CD8-positive, alpha-beta memory T cell (primary cell): ENCODE results near the gene GORASP1. TPM values are rescaled to one million over a fixed set of nuclear protein-coding genes. Genes with fewer than 3 reads are reported as not detected.
A peak's percentile ranks its signal among the peaks of the same experiment; 100 is the strongest.

Experiments
- CTCF ChIA-PET: fragments of 350-600 bp; sonication (Branson Sonifier 250); formaldehyde crosslinking; loops from one replicate; lab custom pipeline; 2021; ENCODE audit warnings: antibody characterized with exemption; lab: Charles Lee
- POLR2A ChIA-PET: fragments of 350-600 bp; sonication (Branson Sonifier 250); formaldehyde crosslinking; loops from one replicate; lab custom pipeline; 2021; ENCODE audit warnings: antibody characterized with exemption; lab: Charles Lee
- DNase-seq, 5 donors: peaks; one replicate each; pipeline versions ENCODE4 v3.0.0 to v3.0.0-alpha.2; 2020 to 2022; ENCODE audit warnings: mixed read lengths in 1 of 5
- H3K27ac ChIP-seq: one replicate; pipeline ENCODE4 v1.7.0; 2013; ENCODE audit warnings: low read depth, mild to moderate bottlenecking, low read length, moderate library complexity
- H3K27me3 ChIP-seq: 2 replicates; pipeline ENCODE4 v1.7.0; 2013; ENCODE audit warnings: low read length, mild to moderate bottlenecking; ENCODE audit not compliant: insufficient read depth, poor library complexity, severe bottlenecking
- H3K36me3 ChIP-seq: 2 replicates; pipeline ENCODE4 v1.7.0; 2013; ENCODE audit warnings: mild to moderate bottlenecking, low read length, moderate library complexity; ENCODE audit not compliant: insufficient read depth
- H3K4me1 ChIP-seq: 2 replicates; pipeline ENCODE4 v1.7.0; 2013; ENCODE audit warnings: mild to moderate bottlenecking, low read length, moderate library complexity; ENCODE audit not compliant: insufficient read depth
- H3K4me3 ChIP-seq: 2 replicates; pipeline ENCODE4 v1.7.0; 2013; ENCODE audit warnings: mild to moderate bottlenecking, low read length
- H3K9me3 ChIP-seq: 2 replicates; pipeline ENCODE4 v1.7.0; 2013; ENCODE audit warnings: mild to moderate bottlenecking, low read length
- H3K27ac Mint-ChIP-seq, 8 donors: one replicate each; pipeline ENCODE4 v1.8.0; 2020 to 2021; ENCODE audit warnings: mixed read lengths in 8 of 8, mild to moderate bottlenecking in 6 of 8, inconsistent platforms in 3 of 8, moderate library complexity in 3 of 8
- H3K27me3 Mint-ChIP-seq, 2 donors: one replicate each; pipeline ENCODE4 v1.8.0; 2020 to 2021; ENCODE audit warnings: mixed read lengths in 2 of 2, mild to moderate bottlenecking in 1 of 2, moderate library complexity in 1 of 2
- H3K36me3 Mint-ChIP-seq, 3 donors: one replicate each; pipeline ENCODE4 v1.8.0; 2020 to 2021; ENCODE audit warnings: mixed read lengths in 3 of 3, inconsistent platforms in 1 of 3, mild to moderate bottlenecking in 1 of 3
- H3K4me1 Mint-ChIP-seq, 3 donors: one replicate each; pipeline ENCODE4 v1.8.0; 2020 to 2021; ENCODE audit warnings: mixed read lengths in 3 of 3, inconsistent platforms in 1 of 3, mild to moderate bottlenecking in 1 of 3
- H3K4me3 Mint-ChIP-seq, 7 donors: one replicate each; pipeline ENCODE4 v1.8.0; 2020 to 2021; ENCODE audit warnings: mixed read lengths in 7 of 7, mild to moderate bottlenecking in 6 of 7, moderate library complexity in 4 of 7, inconsistent platforms in 2 of 7
- H3K9me3 Mint-ChIP-seq, 5 donors: one replicate each; pipeline ENCODE4 v1.8.0; 2020 to 2022; ENCODE audit warnings: mixed read lengths in 5 of 5, mild to moderate bottlenecking in 3 of 5, moderate library complexity in 2 of 5, inconsistent platforms in 1 of 5
- polyA plus RNA-seq: library from polyadenylated mRNA; unstranded; fragments of 300-500 nt; fragmentation: Illumina TruSeq; gene quantifications from one replicate; pipeline ENCODE4 v1.2.3, GENCODE V29; 2021
- total RNA-seq, 2 experiments: library from RNA; stranded (reverse); gene quantifications; one replicate each; pipeline ENCODE4 v1.2.3, GENCODE V29; 2021

GORASP1 gene
- total and polyA plus RNA-seq, 3 experiments from 2014 or later, result 16.9 to 22.8 (median 21.6) TPM

GRCh38 chr3:39127908-39128304, 20.5 kb upstream of the GORASP1 start:
- Mint-ChIP-seq H3K36me3 (no peaks in the 10 kb centered on the region), H3K27me3 (peaks cover 0 to 2% of the 10 kb centered on the region in 2 donors), H3K9me3 (no peaks in the 10 kb centered on the region), H3K4me1 (peaks cover 21 to 29% (median 24%) of the 10 kb centered on the region in 3 donors), H3K27ac (peak overlapping the region in 5 of 8 donors; percentile 1 to 83 (median 21)), H3K4me3 (peak overlapping the region in 4 of 7 donors; percentile 0 to 28 (median 18))
- H3K27me3 ChIP-seq, result no peaks in the 10 kb centered on the region
- H3K4me3 ChIP-seq, result no peak overlapping the region
- POLR2A ChIA-PET, result no interaction called here
- no peaks in the 10 kb centered on the region for H3K36me3 ChIP-seq
- CTCF ChIA-PET, result interaction anchor here (0.7 to 9.6 kb wide), 3 partner anchors 9 to 162 kb away, joined by 3 to 135 read pairs (median 6); no protein-coding TSS in a partner anchor
- DNase-seq, result no peak
- no peak overlapping the region for H3K27ac ChIP-seq
- H3K9me3 ChIP-seq, result no peaks in the 10 kb centered on the region
- H3K4me1 ChIP-seq, result peaks cover 18% of the 10 kb centered on the region

GRCh38 chr3:39127269-39127907, 20.0 kb upstream of the GORASP1 start:
- no peaks in the 10 kb centered on the region for H3K27me3 ChIP-seq
- H3K4me1 ChIP-seq, result peaks cover 18% of the 10 kb centered on the region
- ChIA-PET CTCF (interaction anchor here (0.7 to 9.6 kb wide), 7 partner anchors 9 to 163 kb away, joined by 3 to 135 read pairs (median 6); no protein-coding TSS in a partner anchor), POLR2A (no interaction called here)
- peaks cover 21 to 29% (median 24%) of the 10 kb centered on the region in 3 donors for H3K4me1 Mint-ChIP-seq
- no peaks in the 10 kb centered on the region for H3K9me3 Mint-ChIP-seq
- DNase-seq, result no peak
- peaks cover 0 to 2% of the 10 kb centered on the region in 2 donors for H3K27me3 Mint-ChIP-seq
- no peaks in the 10 kb centered on the region for H3K9me3 ChIP-seq
- H3K27ac Mint-ChIP-seq, result peak overlapping the region in 6 of 8 donors; percentile 1 to 86 (median 40)
- H3K36me3 Mint-ChIP-seq, result no peaks in the 10 kb centered on the region
- no peaks in the 10 kb centered on the region for H3K36me3 ChIP-seq
- H3K4me3 ChIP-seq, result no peak overlapping the region
- peak overlapping the region in 1 of 7 donors; percentile 10 for H3K4me3 Mint-ChIP-seq
- no peak overlapping the region for H3K27ac ChIP-seq

DNA sequence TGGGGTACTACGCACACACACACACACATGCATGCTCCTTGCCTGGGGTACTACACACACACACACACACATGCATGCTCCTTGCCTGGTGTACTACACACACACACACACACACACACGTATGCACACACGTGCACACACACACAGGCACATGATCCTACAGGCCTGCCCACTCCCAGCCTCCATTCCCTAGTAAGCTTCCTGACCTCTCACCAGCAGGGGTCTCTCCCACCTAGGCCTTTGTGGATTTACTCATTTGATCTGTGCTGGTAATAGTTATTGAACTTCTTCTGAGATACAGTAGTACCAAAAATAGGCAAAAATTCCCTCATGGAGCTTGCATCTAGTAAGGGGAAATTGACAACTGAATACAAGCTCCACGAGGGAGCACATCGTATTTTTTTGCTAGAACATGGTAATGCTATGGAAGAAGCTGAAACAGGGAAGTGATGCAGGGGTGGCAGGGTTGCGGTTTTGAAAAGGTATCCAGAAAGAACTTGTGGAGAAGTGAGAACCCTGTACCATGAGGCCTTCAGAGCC, 19.2 kb upstream of the GORASP1 start:
- Mint-ChIP-seq H3K27ac (peak overlapping the region in 2 of 8 donors; percentile 14 to 31), H3K36me3 (no peaks in the 10 kb centered on the region), H3K4me3 (no peak overlapping the region), H3K4me1 (peaks cover 21 to 29% (median 24%) of the 10 kb centered on the region in 3 donors), H3K9me3 (no peaks in the 10 kb centered on the region), H3K27me3 (peaks cover 0 to 2% of the 10 kb centered on the region in 2 donors)
- H3K36me3 ChIP-seq, result no peaks in the 10 kb centered on the region
- no peak overlapping the region for H3K4me3 ChIP-seq
- ChIA-PET CTCF (interaction anchor here (0.7 to 9.6 kb wide), 8 partner anchors 10 to 163 kb away, joined by 3 to 135 read pairs (median 4); no protein-coding TSS in a partner anchor), POLR2A (no interaction called here)
- no peak overlapping the region for H3K27ac ChIP-seq
- H3K9me3 ChIP-seq, result no peaks in the 10 kb centered on the region
- peaks cover 18% of the 10 kb centered on the region for H3K4me1 ChIP-seq
- no peak for DNase-seq
- no peaks in the 10 kb centered on the region for H3K27me3 ChIP-seq

DNA sequence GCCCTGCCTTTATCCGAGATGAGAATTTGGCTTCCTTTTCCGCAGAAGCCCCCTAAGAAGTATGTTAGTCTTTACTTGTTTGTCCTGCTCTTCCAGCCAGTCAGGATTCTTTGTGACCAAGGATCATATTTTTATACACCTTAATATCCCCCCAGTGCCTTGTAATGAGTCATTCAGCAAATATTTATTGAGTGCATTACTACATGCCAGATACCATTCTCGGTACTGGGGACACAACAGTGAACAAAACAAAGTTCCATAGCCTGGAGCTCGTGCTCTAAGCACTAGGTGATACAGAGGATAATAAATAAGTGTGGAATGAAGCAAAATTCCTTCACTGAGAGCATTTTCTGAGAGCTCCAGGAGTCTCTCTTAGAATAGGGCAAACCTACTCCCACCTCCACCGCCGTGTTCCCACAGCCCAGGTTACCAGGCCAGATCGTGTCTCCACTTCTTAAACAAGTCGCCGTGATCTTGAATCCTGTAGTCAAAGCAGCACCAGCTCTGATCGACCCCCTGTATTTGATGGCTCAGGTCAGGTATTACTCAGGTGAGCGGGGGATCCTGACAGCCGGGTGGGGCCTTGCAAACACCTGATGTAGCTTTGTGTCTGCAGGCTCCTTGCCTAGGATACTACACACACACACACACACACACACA, 18.5 kb upstream of the GORASP1 start:
- Histone ChIP-seq H3K4me3 (no peak overlapping the region), H3K36me3 (no peaks in the 10 kb centered on the region), H3K9me3 (no peaks in the 10 kb centered on the region), H3K27ac (no peak overlapping the region), H3K4me1 (peaks cover 18% of the 10 kb centered on the region), H3K27me3 (no peaks in the 10 kb centered on the region)
- Mint-ChIP-seq H3K4me1 (peaks cover 18 to 26% (median 24%) of the 10 kb centered on the region in 3 donors), H3K27me3 (peaks cover 0 to 2% of the 10 kb centered on the region in 2 donors), H3K27ac (peak overlapping the region in 1 of 8 donors; percentile 40), H3K4me3 (no peak overlapping the region), H3K9me3 (no peaks in the 10 kb centered on the region), H3K36me3 (no peaks in the 10 kb centered on the region)
- ChIA-PET CTCF (interaction anchor here (1.0 to 9.6 kb wide), 8 partner anchors 8 to 164 kb away, joined by 3 to 135 read pairs (median 4); no protein-coding TSS in a partner anchor), POLR2A (no interaction called here)
- DNase-seq, result no peak

- H3K4me3 Mint-ChIP-seq, result no peak overlapping the region
- ChIA-PET CTCF (interaction anchor here (1.2 to 9.6 kb wide), 4 partner anchors 9 to 165 kb away, joined by 3 to 135 read pairs (median 4); no protein-coding TSS in a partner anchor), POLR2A (no interaction called here)
- peak overlapping the region in 1 of 8 donors; percentile 8 for H3K27ac Mint-ChIP-seq
- DNase-seq, result no peak
- peaks cover 18% of the 10 kb centered on the region for H3K4me1 ChIP-seq
- H3K27ac ChIP-seq, result no peak overlapping the region
- H3K27me3 ChIP-seq, result no peaks in the 10 kb centered on the region
- no peaks in the 10 kb centered on the region for H3K36me3 ChIP-seq
- H3K36me3 Mint-ChIP-seq, result no peaks in the 10 kb centered on the region
- H3K27me3 Mint-ChIP-seq, result peaks cover 0 to 2% of the 10 kb centered on the region in 2 donors
- H3K9me3 ChIP-seq, result no peaks in the 10 kb centered on the region
- H3K4me1 Mint-ChIP-seq, result peaks cover 17 to 24% (median 22%) of the 10 kb centered on the region in 3 donors
- H3K9me3 Mint-ChIP-seq, result no peaks in the 10 kb centered on the region
- H3K4me3 ChIP-seq, result no peak overlapping the region
These were observed 17.7 kb upstream of the GORASP1 start for GRCh38 chr3:39124876-39125840.

- no peak for DNase-seq
- H3K27ac ChIP-seq, result no peak overlapping the region
- Mint-ChIP-seq H3K36me3 (no peaks in the 10 kb centered on the region), H3K4me1 (peaks cover 8 to 15% (median 14%) of the 10 kb centered on the region in 3 donors), H3K9me3 (no peaks in the 10 kb centered on the region), H3K4me3 (no peak overlapping the region), H3K27me3 (peaks cover 0 to 2% of the 10 kb centered on the region in 2 donors), H3K27ac (peak overlapping the region in 2 of 8 donors; percentile 10 to 45)
- CTCF ChIA-PET, result interaction anchor here (9.6 kb wide), 1 partner anchor 167 kb away, joined by 135 read pairs; no protein-coding TSS in a partner anchor
- no peaks in the 10 kb centered on the region for H3K27me3 ChIP-seq
- H3K36me3 ChIP-seq, result no peaks in the 10 kb centered on the region
- H3K9me3 ChIP-seq, result no peaks in the 10 kb centered on the region
- no peak overlapping the region for H3K4me3 ChIP-seq
- POLR2A ChIA-PET, result no interaction called here
- peaks cover 11% of the 10 kb centered on the region for H3K4me1 ChIP-seq
These were observed 15.4 kb upstream of the GORASP1 start for GRCh38 chr3:39122813-39123212.

DNA sequence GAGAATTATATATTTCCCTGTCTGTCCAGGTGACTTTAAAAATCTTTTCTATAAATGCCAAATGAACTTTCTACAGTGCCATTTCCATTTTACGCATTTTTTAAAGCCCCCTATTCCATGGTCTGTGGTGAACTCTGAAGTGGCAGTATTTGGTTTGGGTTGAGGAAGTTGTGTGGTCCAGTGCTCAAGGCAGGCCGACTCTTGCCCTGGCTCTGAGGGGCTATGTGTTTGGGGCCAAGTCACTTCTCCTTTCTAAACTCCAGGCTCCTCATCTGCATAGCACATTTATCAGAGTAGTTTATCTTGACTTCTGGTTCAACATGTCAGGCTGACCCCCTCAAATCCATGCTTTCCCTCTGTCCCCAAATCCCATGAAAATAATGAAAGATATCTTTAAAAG, 14.2 kb upstream of the GORASP1 start:
- H3K4me1 ChIP-seq, result no peaks in the 10 kb centered on the region
- no peaks in the 10 kb centered on the region for H3K9me3 Mint-ChIP-seq
- CTCF ChIA-PET, result no interaction called here
- H3K36me3 ChIP-seq, result no peaks in the 10 kb centered on the region
- peaks cover 0 to 3% (median 2%) of the 10 kb centered on the region in 3 donors for H3K4me1 Mint-ChIP-seq
- H3K36me3 Mint-ChIP-seq, result no peaks in the 10 kb centered on the region
- no peaks in the 10 kb centered on the region for H3K27me3 ChIP-seq
- POLR2A ChIA-PET, result no interaction called here
- H3K27ac ChIP-seq, result no peak overlapping the region
- no peak overlapping the region for H3K4me3 Mint-ChIP-seq
- no peak overlapping the region for H3K27ac Mint-ChIP-seq
- no peaks in the 10 kb centered on the region for H3K9me3 ChIP-seq
- no peak overlapping the region for H3K4me3 ChIP-seq
- no peaks in the 10 kb centered on the region for H3K27me3 Mint-ChIP-seq
- DNase-seq, result no peak
